Nephron (organoid): ENCODE measurements around the gene MUL1.

Experiments used
- H3K27ac Mint-ChIP-seq, 3 experiments: 2 replicates each; pipeline ENCODE4 v1.8.0; 2020; ENCODE audit warnings: mixed read lengths in 3 of 3, mild to moderate bottlenecking in 2 of 3, moderate library complexity in 1 of 3
- H3K27me3 Mint-ChIP-seq: 2 replicates; pipeline ENCODE4 v1.8.0; 2021; ENCODE audit warnings: low read depth, mild to moderate bottlenecking, moderate library complexity, mixed read lengths
- H3K36me3 Mint-ChIP-seq: 2 replicates; pipeline ENCODE4 v1.8.0; 2020; ENCODE audit warnings: low read depth, mixed read lengths
- H3K4me1 Mint-ChIP-seq: 2 replicates; pipeline ENCODE4 v1.8.0; 2020; ENCODE audit warnings: mixed read lengths
- H3K4me3 Mint-ChIP-seq, 3 experiments: 2 replicates each; pipeline ENCODE4 v1.8.0; 2020; ENCODE audit warnings: mild to moderate bottlenecking in 3 of 3, mixed read lengths in 3 of 3, moderate library complexity in 2 of 3
- H3K9me3 Mint-ChIP-seq: 2 replicates; pipeline ENCODE4 v1.8.0; 2020; ENCODE audit warnings: mixed read lengths
- TF ChIP-seq, protein P1 (sequence below), 3 experiments: fragments of 200-600 bp; sonication (generic); IDR thresholded peaks; one replicate each; pipeline ENCODE4 v1.5.0; 2021; ENCODE audit warnings: antibody characterized with exemption in 3 of 3; ENCODE audit not compliant: unreplicated experiment in 3 of 3

Gene MUL1

DNA sequence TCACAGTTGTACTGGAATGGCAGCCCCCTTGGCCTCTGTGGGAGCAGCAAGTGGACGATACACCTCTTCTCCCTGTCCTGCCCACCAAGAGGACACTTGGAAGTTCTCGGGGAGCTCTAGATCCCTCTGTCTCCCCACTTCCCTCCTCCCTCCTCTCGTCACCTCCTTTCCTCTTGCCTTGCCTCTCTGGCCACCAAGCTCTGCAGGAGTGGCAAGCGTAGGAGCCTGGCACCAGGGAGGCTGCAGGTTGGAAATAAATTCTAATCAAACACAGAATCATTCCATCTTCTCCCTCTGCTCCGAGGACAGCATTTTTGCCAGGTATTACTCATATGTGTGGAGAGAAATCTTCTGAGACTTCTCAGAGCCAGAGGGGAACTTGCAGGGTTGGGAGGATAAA lies 42.8 kb downstream of the MUL1 start:
- Mint-ChIP-seq H3K4me3 (no peak overlapping the region), H3K9me3 (peaks cover under 1% of the 10 kb centered on the region), H3K4me1 (peaks cover under 1% of the 10 kb centered on the region), H3K27ac (no peak overlapping the region), H3K36me3 (no peaks in the 10 kb centered on the region), H3K27me3 (peaks cover 41% of the 10 kb centered on the region)
- TF ChIP-seq, protein P1, sequence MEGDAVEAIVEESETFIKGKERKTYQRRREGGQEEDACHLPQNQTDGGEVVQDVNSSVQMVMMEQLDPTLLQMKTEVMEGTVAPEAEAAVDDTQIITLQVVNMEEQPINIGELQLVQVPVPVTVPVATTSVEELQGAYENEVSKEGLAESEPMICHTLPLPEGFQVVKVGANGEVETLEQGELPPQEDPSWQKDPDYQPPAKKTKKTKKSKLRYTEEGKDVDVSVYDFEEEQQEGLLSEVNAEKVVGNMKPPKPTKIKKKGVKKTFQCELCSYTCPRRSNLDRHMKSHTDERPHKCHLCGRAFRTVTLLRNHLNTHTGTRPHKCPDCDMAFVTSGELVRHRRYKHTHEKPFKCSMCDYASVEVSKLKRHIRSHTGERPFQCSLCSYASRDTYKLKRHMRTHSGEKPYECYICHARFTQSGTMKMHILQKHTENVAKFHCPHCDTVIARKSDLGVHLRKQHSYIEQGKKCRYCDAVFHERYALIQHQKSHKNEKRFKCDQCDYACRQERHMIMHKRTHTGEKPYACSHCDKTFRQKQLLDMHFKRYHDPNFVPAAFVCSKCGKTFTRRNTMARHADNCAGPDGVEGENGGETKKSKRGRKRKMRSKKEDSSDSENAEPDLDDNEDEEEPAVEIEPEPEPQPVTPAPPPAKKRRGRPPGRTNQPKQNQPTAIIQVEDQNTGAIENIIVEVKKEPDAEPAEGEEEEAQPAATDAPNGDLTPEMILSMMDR (IDR thresholded peaks at IDR 0.05; ENCODE audit: unreplicated experiment in 3 of 3): no peak

DNA sequence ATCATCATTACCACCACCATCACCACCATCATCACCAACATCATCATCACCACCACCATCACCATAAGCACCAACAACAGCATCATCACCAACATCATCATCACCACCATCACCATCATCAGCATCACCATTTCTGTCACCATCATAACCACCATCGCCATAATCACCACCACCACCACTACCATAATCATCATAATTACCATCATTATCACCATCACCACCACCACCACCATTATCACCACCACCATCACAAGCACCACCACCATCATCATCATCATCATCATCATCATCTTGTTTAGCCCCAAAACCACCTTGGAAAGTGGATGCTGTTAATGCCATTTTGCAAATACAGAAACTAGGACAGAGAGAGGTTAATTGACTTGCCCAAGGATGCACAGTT lies 44.4 kb downstream of the MUL1 start:
- TF ChIP-seq, protein P1 (IDR thresholded peaks at IDR 0.05; ENCODE audit: unreplicated experiment in 3 of 3): no peak
- Mint-ChIP-seq H3K27ac (no peak overlapping the region), H3K9me3 (peaks cover 4% of the 10 kb centered on the region), H3K27me3 (peaks cover 44% of the 10 kb centered on the region), H3K36me3 (no peaks in the 10 kb centered on the region), H3K4me3 (no peak overlapping the region), H3K4me1 (no peaks in the 10 kb centered on the region)

DNA sequence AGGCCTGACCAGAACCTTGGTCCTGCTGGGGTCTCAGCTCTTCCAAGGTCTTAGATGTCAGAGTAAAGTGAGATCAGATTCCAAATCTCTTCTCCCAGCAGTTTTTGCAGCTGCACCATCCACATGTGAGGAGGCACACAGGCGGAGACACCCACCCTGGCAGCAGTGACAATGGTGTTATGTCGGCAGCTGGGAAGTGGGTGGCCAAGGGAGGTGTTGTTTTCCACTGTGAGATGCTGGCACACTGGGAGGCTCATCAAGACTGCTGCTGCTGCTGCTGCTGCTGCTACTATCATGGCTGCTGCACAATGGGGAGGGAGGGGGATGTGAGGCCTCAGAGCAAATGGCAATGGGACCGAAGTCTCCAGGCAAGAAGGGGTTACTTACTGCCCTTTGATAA lies 45.6 kb downstream of the MUL1 start:
- Mint-ChIP-seq H3K27ac (no peak overlapping the region), H3K4me3 (no peak overlapping the region), H3K27me3 (peaks cover 43% of the 10 kb centered on the region), H3K36me3 (no peaks in the 10 kb centered on the region), H3K9me3 (peaks cover 4% of the 10 kb centered on the region), H3K4me1 (no peaks in the 10 kb centered on the region)
- TF ChIP-seq, protein P1 (IDR thresholded peaks at IDR 0.05; ENCODE audit: unreplicated experiment in 3 of 3): no peak

DNA sequence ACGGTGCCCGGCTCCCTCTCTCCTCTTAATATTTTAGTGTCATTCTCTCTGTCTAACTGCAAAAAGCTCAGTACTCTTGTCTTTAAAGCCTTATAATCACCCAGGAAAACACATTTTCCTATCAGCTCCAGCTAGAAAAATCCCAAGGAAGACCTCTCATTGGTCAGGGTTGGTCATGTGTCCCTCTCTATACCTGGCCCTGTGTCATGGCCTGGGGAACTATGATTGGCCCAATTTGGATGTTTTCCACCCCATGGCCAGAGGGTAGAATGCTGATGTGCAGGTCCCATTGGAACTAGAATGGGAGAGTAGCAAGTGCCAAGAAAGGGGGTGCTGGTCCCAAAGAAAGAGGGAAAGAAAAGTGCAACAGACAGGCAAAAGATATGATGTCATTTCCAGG lies 49.2 kb downstream of the MUL1 start:
- Mint-ChIP-seq H3K4me1 (no peaks in the 10 kb centered on the region), H3K4me3 (no peak overlapping the region), H3K27ac (no peak overlapping the region), H3K27me3 (peaks cover 23% of the 10 kb centered on the region), H3K9me3 (peaks cover 4% of the 10 kb centered on the region), H3K36me3 (no peaks in the 10 kb centered on the region)
- TF ChIP-seq, protein P1 (IDR thresholded peaks at IDR 0.05; ENCODE audit: unreplicated experiment in 3 of 3): no peak

DNA sequence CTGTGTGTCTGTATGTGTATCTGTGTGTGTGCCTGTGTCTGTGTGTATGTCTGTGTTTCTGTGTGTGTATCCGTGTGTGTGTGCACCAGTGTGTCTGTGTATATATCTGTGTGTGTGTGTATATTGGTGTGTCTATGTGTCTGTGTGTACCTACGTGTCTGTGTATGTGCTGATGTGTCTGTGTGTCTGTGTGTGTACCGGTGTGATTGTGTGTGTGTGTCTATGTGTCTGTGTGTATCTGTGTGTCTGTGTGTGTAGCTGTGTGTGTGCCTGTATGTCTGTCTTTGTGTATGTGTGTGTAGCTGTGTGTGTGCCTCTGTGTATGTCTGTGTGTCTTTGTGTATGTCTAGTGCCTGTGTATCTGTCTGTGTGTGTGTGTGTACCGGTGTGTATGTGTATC lies 53.9 kb downstream of the MUL1 start:
- H3K9me3 Mint-ChIP-seq: no peaks in the 10 kb centered on the region
- TF ChIP-seq, protein P1 (IDR thresholded peaks at IDR 0.05; ENCODE audit: unreplicated experiment in 3 of 3): no peak

DNA sequence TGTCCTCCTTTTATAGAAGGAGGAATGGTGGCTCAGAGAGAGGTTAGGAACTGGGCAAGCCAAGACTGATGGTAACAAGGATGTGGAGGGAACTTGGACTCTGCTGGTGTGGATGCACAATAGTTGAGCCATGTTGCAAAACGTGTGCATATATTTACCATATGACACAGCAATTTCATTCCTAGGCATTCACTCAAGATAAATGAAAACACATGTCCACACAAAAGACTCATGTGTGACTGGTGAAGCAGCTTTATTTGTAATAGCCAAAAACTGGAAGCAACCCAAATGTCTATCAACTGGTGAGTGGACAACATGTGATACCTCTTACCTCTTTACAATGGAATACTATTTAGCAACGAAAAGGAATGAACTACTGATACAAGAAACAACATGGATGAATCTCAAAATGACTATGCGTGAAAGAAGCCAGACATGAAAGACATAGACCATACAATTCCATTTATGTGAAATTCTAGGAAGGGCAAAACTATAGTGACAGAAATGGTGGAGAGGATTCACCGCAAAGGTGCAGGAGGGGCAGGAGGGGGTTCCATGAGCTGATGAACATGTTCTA lies 58.1 kb downstream of the MUL1 start:
- no peak overlapping the region for H3K27ac Mint-ChIP-seq
- no peak overlapping the region for H3K4me3 Mint-ChIP-seq
- H3K9me3 Mint-ChIP-seq: no peaks in the 10 kb centered on the region
- TF ChIP-seq, protein P1 (IDR thresholded peaks at IDR 0.05; ENCODE audit: unreplicated experiment in 3 of 3): no peak
- no peaks in the 10 kb centered on the region for H3K4me1 Mint-ChIP-seq
- H3K27me3 Mint-ChIP-seq: peaks cover 33% of the 10 kb centered on the region
- no peaks in the 10 kb centered on the region for H3K36me3 Mint-ChIP-seq

More for the DNA sequence above, 53.9 kb downstream of the MUL1 start:
- no peak overlapping the region for H3K27ac Mint-ChIP-seq
- no peaks in the 10 kb centered on the region for H3K4me1 Mint-ChIP-seq
- no peaks in the 10 kb centered on the region for H3K36me3 Mint-ChIP-seq
- H3K27me3 Mint-ChIP-seq: peaks cover 20% of the 10 kb centered on the region
- H3K4me3 Mint-ChIP-seq: no peak overlapping the region
